ENCODE measurements around the gene TBC1D4. TPM values are rescaled to one million over a fixed set of nuclear protein-coding genes. Genes with fewer than 3 reads are reported as not detected.
A peak's percentile ranks its signal among the peaks of the same experiment; 100 is the strongest.

TBC1D4 gene
- total RNA-seq, 4 donors from 2014 or later, result 10.5 to 35.0 (median 33.1) TPM

DNA sequence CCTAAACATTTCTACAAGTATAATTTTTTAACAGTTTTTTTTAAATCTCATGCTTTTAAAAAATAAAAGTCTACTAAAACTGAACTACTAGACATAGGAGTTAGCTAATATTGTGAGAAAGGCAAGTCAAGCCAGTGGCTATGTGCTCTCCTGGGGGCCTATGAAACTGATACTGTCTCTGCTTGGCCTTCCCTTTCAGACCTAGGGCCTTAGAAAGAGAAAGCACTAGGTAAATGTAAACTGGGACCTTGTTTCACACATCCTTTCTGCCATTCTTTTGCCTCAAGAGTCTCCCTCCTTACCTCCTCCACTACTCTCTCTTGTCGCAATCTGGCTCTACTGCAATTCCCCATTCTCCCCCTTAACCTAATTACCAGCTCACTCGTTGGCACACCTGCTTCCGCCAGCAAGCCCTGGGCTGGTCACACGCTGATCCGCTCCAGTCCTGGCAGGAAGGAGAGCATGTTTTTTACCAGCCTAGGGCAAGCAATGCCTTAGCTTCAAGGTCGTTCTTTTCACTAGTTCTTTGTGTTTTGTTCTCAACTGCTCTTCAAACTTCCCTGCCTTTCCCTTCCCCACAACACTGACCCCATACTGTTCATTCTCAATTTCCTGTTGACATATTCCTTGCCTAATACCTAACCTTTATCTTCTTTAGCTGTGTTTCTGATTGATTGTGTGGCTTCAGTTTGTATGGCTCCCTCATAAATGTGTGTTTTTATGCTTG, 23.1 kb downstream of the TBC1D4 start:
- H3K36me3 ChIP-seq, result no peaks in the 10 kb centered on the region
- TF ChIP-seq, protein P1, sequence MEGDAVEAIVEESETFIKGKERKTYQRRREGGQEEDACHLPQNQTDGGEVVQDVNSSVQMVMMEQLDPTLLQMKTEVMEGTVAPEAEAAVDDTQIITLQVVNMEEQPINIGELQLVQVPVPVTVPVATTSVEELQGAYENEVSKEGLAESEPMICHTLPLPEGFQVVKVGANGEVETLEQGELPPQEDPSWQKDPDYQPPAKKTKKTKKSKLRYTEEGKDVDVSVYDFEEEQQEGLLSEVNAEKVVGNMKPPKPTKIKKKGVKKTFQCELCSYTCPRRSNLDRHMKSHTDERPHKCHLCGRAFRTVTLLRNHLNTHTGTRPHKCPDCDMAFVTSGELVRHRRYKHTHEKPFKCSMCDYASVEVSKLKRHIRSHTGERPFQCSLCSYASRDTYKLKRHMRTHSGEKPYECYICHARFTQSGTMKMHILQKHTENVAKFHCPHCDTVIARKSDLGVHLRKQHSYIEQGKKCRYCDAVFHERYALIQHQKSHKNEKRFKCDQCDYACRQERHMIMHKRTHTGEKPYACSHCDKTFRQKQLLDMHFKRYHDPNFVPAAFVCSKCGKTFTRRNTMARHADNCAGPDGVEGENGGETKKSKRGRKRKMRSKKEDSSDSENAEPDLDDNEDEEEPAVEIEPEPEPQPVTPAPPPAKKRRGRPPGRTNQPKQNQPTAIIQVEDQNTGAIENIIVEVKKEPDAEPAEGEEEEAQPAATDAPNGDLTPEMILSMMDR (IDR thresholded peaks at IDR 0.05), result no peak
- TF ChIP-seq POLR2A (IDR thresholded peaks at IDR 0.05), result no peak
- no peaks in the 10 kb centered on the region for H3K27me3 ChIP-seq
- DNase-seq, result no peak
- no peaks in the 10 kb centered on the region for H3K4me1 ChIP-seq
- no peaks in the 10 kb centered on the region for H3K9me3 ChIP-seq
- peak overlapping the region in 1 of 4 donors; percentile 21 for H3K4me3 ChIP-seq
- H3K27ac ChIP-seq, result peak overlapping the region in 1 of 4 donors; percentile 35

DNA sequence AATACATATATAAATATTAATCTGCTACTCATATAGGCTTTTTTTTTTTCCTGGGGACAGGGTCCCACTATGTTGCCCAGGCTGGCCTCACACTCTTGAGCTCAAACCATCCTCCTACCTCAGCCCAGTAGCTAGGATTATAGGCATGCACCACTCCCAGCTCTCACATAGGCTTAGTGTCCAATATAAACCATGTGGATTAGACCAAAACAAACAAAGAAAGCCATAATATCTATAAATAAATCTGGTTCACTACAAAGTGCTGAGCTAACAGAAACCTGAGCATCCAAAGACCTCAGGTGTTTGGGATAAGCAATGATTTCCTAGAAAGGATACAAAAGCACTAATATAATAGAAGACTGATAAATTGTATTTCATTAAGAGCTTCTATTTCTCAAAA, 26.0 kb downstream of the TBC1D4 start:
- H3K4me1 ChIP-seq, result no peaks in the 10 kb centered on the region
- H3K36me3 ChIP-seq, result no peaks in the 10 kb centered on the region
- no peak for DNase-seq
- H3K4me3 ChIP-seq, result no peak overlapping the region
- no peaks in the 10 kb centered on the region for H3K27me3 ChIP-seq
- TF ChIP-seq, protein P1 (IDR thresholded peaks at IDR 0.05), result no peak
- no peak for TF ChIP-seq POLR2A (IDR thresholded peaks at IDR 0.05)
- H3K9me3 ChIP-seq, result no peaks in the 10 kb centered on the region
- no peak overlapping the region for H3K27ac ChIP-seq

DNA sequence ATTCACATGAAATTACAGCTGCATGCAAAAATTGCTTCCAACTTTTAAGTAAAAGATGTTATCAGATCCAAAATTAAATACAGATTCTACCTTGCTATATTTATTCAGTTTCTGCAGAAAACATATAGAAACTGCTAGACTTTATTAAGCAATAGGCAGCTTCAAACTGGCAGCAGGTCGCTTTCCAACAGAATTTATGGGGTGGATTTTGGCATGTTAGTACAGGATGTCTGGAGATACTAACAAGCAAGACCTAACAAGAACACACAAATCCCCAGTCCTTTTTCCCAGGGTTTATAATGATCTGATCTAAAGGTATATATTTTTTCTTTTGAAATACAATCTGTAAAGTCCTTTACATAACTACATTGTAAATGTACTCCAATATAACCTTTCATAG, 27.5 kb downstream of the TBC1D4 start:
- no peaks in the 10 kb centered on the region for H3K4me1 ChIP-seq
- DNase-seq, result no peak
- H3K27me3 ChIP-seq, result no peaks in the 10 kb centered on the region
- no peaks in the 10 kb centered on the region for H3K36me3 ChIP-seq
- no peaks in the 10 kb centered on the region for H3K9me3 ChIP-seq
- no peak overlapping the region for H3K27ac ChIP-seq
- TF ChIP-seq, protein P1 (IDR thresholded peaks at IDR 0.05), result no peak
- no peak for TF ChIP-seq POLR2A (IDR thresholded peaks at IDR 0.05)
- no peak overlapping the region for H3K4me3 ChIP-seq

DNA sequence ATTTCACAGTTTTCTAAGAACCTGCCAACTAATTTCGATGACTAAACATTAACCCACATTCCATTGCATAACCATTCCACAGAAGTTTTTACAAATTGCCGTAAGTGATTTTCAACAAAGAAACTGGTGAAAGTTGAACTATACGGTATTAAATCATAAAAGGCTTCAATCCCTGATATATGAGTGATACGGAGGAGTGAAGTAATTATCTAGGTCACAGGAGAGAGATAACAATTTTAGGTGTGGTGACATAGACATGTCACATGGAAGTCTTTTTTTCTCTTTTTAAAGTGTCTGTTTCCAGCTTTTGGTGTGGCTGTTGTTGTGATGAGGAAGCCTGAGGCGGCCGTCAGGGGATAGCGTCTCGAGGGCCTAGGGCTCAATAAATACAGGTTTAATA, 29.4 kb downstream of the TBC1D4 start:
- no peaks in the 10 kb centered on the region for H3K27me3 ChIP-seq
- H3K9me3 ChIP-seq, result no peaks in the 10 kb centered on the region
- no peaks in the 10 kb centered on the region for H3K36me3 ChIP-seq
- DNase-seq, result no peak
- no peak for TF ChIP-seq POLR2A (IDR thresholded peaks at IDR 0.05)
- TF ChIP-seq, protein P1 (IDR thresholded peaks at IDR 0.05), result no peak
- no peaks in the 10 kb centered on the region for H3K4me1 ChIP-seq
- H3K4me3 ChIP-seq, result no peak overlapping the region
- H3K27ac ChIP-seq, result no peak overlapping the region

DNA sequence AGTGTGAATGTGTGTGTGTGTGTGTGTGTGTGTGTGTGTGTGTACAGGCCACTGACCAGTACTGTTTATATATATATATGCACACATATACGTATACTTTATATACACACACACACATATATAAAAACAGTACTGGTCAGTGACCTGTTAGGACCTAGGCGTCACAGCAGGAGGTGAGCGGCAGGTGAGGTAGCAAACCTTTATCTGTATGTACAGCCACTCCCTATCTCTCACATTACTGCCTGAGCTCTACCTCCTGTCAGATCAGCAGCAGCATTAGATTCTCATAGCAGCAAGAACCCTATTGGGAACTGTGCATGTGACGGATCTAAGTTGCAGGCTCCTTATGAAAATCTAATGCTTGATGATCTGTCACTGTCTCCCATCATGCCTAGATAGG, 34.5 kb downstream of the TBC1D4 start:
- Histone ChIP-seq H3K27me3 (no peaks in the 10 kb centered on the region), H3K4me3 (no peak overlapping the region), H3K27ac (no peak overlapping the region), H3K4me1 (no peaks in the 10 kb centered on the region), H3K9me3 (no peaks in the 10 kb centered on the region), H3K36me3 (no peaks in the 10 kb centered on the region)
- DNase-seq, result no peak
- TF ChIP-seq, protein P1 (IDR thresholded peaks at IDR 0.05), result no peak
- TF ChIP-seq POLR2A (IDR thresholded peaks at IDR 0.05), result no peak
